OCI-LY3 (cell line): ENCODE results near the gene TYMP.

ENCODE experiments used
- H2AFZ ChIP-seq: fragments of 200-600, 300-600 bp; shearing (Covaris generic); 2 replicates; pipeline ENCODE4 v1.6.0; 2014; ENCODE audit warnings: antibody characterized with exemption, low read depth, low read length
- H3K27ac ChIP-seq: fragments of 200-600, 300-600 bp; sonication (generic); 2 replicates; pipeline ENCODE4 v1.5.1; 2014; ENCODE audit warnings: mild to moderate bottlenecking, low read length, moderate library complexity, mixed read lengths
- H3K27me3 ChIP-seq: fragments of 200-600, 300-600 bp; sonication (generic); 2 replicates; pipeline ENCODE4 v1.6.1; 2014; ENCODE audit warnings: low read depth, low read length, mixed read lengths
- H3K36me3 ChIP-seq: fragments of 200-600, 300-600 bp; sonication (generic); replicated peaks from 2 replicates; pipeline ENCODE3; 2014; ENCODE audit warnings: low read depth, low read length, mixed read lengths
- H3K4me1 ChIP-seq: fragments of 300-600, 200-600 bp; sonication (generic); 2 replicates; pipeline ENCODE4 v1.6.1; 2014; ENCODE audit warnings: low read length, mixed read lengths
- H3K4me2 ChIP-seq: fragments of 200-600, 300-600 bp; sonication (generic); 2 replicates; pipeline ENCODE4 v1.6.1; 2014; ENCODE audit warnings: low read length, mixed read lengths
- H3K4me3 ChIP-seq: fragments of 300-600, 200-600 bp; sonication (generic); 2 replicates; pipeline ENCODE4 v1.5.1; 2014; ENCODE audit warnings: antibody characterized with exemption, mild to moderate bottlenecking, low read length, moderate library complexity
- H3K79me2 ChIP-seq: fragments of 300-600, 200-600 bp; shearing (Covaris generic); 2 replicates; pipeline ENCODE4 v1.6.1; 2014; ENCODE audit warnings: mild to moderate bottlenecking, low read length, mixed read lengths
- H3K9ac ChIP-seq: fragments of 300-600, 200-600 bp; shearing (Covaris generic); 2 replicates; pipeline ENCODE4 v1.6.0; 2014; ENCODE audit warnings: mild to moderate bottlenecking, low read length, moderate library complexity
- H3K9me3 ChIP-seq: fragments of 200-600, 300-600 bp; shearing (Covaris generic); 2 replicates; pipeline ENCODE4 v1.6.1; 2014; ENCODE audit warnings: low read length, mixed read lengths; ENCODE audit not compliant: insufficient read depth
- H4K20me1 ChIP-seq: fragments of 200-600, 300-600 bp; sonication (generic); 2 replicates; pipeline ENCODE4 v1.6.1; 2016; ENCODE audit warnings: low read length, mixed read lengths; ENCODE audit not compliant: insufficient read depth
- EZH2phosphoT487 ChIP-seq: fragments of 200-600 bp; shearing (Covaris generic); IDR thresholded peaks from 2 replicates; pipeline ENCODE4 v1.6.1; 2018; ENCODE audit warnings: antibody characterized with exemption, mixed run types, low read depth
- TF ChIP-seq, protein P1 (sequence below): fragments of 200-600, 300-600 bp; sonication (generic); IDR thresholded peaks from 2 replicates; pipeline ENCODE4 v1.5.1; 2014; ENCODE audit warnings: antibody characterized with exemption, low read length, low read depth

The TYMP gene

DNA sequence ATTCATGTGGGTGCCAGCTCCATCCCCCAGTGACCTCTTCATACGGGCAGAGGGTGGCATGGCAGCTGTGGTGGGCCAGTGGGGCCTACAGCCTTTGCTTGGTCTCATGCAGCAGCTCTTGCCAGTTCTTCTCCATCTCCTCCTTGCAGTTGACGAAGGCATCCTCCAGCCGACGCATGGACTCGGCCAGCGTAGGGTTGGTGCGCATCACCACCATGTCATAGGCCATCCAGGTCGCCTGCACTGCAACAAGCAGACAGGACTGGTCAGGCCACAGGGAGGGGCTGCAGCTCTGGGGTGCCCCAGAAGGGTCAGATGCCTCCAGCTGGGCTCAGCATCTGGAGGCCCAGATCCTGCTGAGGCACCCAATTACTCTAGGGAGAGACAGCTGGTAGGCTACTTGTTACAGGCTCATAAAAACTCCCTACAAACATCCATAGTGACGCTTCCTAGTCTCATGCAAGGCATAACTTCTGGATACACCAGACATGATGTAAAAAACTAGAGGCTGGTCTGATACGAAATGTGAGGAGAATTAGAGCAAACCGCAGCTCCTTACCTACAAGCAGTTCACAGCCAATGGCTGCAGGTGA lies 21.4 kb upstream of the TYMP start:
- Histone ChIP-seq H3K4me1 (no peaks in the 10 kb centered on the region), H3K9ac (no peak overlapping the region), H3K4me3 (no peak overlapping the region), H3K36me3 (no peaks in the 10 kb centered on the region), H4K20me1 (no peaks in the 10 kb centered on the region), H2AFZ (no peak overlapping the region), H3K4me2 (no peak overlapping the region), H3K27me3 (no peaks in the 10 kb centered on the region), H3K27ac (no peak overlapping the region), H3K9me3 (no peaks in the 10 kb centered on the region), H3K79me2 (no peaks in the 10 kb centered on the region)
- TF ChIP-seq, protein P1, sequence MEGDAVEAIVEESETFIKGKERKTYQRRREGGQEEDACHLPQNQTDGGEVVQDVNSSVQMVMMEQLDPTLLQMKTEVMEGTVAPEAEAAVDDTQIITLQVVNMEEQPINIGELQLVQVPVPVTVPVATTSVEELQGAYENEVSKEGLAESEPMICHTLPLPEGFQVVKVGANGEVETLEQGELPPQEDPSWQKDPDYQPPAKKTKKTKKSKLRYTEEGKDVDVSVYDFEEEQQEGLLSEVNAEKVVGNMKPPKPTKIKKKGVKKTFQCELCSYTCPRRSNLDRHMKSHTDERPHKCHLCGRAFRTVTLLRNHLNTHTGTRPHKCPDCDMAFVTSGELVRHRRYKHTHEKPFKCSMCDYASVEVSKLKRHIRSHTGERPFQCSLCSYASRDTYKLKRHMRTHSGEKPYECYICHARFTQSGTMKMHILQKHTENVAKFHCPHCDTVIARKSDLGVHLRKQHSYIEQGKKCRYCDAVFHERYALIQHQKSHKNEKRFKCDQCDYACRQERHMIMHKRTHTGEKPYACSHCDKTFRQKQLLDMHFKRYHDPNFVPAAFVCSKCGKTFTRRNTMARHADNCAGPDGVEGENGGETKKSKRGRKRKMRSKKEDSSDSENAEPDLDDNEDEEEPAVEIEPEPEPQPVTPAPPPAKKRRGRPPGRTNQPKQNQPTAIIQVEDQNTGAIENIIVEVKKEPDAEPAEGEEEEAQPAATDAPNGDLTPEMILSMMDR = no peak
- TF ChIP-seq EZH2phosphoT487 = no peak

DNA sequence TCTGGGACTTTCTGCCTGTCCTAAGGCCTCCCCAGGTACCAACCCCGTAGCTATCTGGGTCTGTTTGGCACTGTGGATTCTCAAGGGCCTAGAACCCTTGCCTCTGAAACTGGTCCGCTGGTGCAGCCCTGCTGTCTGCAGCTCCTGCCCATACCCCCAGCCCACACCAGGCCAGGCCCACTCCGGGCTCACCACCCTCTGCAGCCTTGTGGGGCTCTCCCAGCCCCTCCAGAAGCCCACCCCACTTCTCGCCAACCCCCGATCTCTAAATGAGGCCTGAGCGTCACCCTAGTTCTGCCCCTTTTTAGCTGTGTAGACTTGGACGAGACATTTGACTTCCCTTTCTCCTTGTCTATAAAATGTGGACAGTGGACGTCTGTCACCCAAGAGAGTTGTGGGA lies 20.6 kb upstream of the TYMP start:
- Histone ChIP-seq H3K4me2 (no peak overlapping the region), H3K9me3 (no peaks in the 10 kb centered on the region), H4K20me1 (no peaks in the 10 kb centered on the region), H3K9ac (no peak overlapping the region), H3K79me2 (no peaks in the 10 kb centered on the region), H2AFZ (no peak overlapping the region), H3K4me3 (no peak overlapping the region), H3K27ac (no peak overlapping the region), H3K4me1 (no peaks in the 10 kb centered on the region), H3K36me3 (no peaks in the 10 kb centered on the region), H3K27me3 (no peaks in the 10 kb centered on the region)
- TF ChIP-seq EZH2phosphoT487 = no peak
- TF ChIP-seq, protein P1 = no peak

DNA sequence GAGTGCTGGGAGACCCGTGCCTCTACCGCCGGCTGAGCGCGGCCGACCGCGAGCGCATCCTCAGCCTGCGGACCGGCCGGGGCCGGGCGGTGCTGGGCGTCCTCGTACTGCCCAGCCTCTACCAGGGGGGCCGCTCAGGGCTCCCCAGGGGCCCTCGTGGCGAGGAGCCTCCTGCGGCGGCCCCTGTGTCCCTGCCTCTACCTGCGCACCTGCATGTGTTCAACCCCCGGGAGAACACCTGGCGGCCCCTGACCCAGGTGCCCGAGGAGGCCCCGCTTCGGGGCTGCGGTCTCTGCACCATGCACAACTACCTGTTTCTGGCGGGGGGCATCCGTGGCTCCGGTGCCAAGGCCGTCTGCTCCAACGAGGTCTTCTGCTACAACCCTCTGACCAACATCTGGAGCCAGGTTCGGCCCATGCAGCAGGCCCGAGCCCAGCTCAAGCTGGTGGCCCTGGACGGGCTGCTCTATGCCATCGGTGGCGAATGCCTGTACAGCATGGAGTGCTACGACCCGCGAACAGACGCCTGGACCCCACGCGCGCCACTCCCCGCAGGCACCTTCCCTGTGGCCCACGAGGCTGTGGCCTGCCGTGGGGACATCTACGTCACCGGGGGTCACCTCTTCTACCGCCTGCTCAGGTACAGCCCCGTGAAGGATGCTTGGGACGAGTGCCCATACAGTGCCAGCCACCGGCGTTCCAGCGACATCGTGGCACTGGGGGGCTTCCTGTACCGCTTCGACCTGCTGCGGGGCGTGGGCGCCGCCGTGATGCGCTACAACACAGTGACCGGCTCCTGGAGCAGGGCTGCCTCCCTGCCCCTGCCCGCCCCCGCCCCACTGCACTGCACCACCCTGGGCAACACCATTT lies 19.3 kb upstream of the TYMP start:
- Histone ChIP-seq H3K9ac (no peak overlapping the region), H3K79me2 (no peaks in the 10 kb centered on the region), H3K4me2 (no peak overlapping the region), H3K27me3 (no peaks in the 10 kb centered on the region), H3K27ac (no peak overlapping the region), H4K20me1 (no peaks in the 10 kb centered on the region), H3K4me1 (peaks cover 10% of the 10 kb centered on the region), H3K4me3 (no peak overlapping the region), H2AFZ (no peak overlapping the region), H3K9me3 (no peaks in the 10 kb centered on the region), H3K36me3 (no peaks in the 10 kb centered on the region)
- TF ChIP-seq, protein P1 = no peak
- no peak for TF ChIP-seq EZH2phosphoT487

DNA sequence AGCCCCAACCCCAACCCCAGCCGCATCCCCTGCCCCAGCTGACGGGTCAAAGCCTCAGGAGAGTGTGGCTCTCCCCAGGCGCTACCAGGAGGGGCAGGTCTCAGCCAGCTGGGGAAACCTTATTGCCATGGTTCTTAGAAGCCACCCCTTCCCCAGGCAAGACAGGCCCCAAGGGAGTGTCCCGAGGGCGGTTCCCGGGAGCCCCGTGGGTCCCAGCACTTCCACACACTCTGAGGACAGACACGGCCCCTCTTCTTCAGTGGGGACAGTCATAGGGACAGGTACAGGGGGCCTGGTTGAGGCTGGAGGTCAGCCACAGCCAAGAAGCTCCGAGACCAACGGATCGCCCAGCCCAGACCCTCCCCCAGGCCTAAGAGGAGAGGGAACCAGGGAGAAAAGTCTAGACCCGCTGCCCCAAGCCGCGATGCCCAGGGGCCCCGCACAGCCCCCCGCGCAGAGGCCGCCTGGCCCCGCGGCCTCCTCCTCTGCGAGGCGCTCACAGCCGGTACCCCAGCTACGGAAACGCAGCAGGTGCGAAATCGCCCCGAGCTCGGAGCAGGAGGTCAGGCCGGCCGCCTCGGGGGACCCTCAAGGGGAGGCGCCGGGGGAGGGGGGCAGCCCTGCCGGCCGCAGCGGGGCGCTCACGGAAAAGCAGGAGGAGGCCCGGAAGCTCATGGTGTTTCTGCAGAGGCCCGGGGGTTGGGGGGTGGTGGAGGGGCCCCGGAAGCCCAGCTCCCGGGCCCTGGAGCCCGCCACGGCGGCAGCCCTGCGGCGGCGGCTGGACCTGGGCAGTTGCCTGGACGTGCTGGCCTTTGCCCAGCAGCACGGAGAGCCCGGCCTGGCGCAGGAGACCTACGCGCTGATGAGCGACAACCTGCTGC lies 18.5 kb upstream of the TYMP start:
- Histone ChIP-seq H3K4me3 (no peak overlapping the region), H3K4me1 (peaks cover 18% of the 10 kb centered on the region), H3K36me3 (no peaks in the 10 kb centered on the region), H2AFZ (no peak overlapping the region), H3K9ac (no peak overlapping the region), H3K4me2 (no peak overlapping the region), H3K27ac (no peak overlapping the region), H4K20me1 (no peaks in the 10 kb centered on the region), H3K79me2 (no peaks in the 10 kb centered on the region), H3K9me3 (no peaks in the 10 kb centered on the region), H3K27me3 (no peaks in the 10 kb centered on the region)
- TF ChIP-seq, protein P1 = no peak
- TF ChIP-seq EZH2phosphoT487 = no peak
